B cell (primary cell): ENCODE data around the gene AP3D1.

Source experiments
- EZH2 ChIP-seq: IDR thresholded peaks from 2 replicates; pipeline ENCODE4 v1.6.1; 2012; ENCODE audit warnings: borderline replicate concordance, low read depth, mild to moderate bottlenecking, moderate library complexity, low read length; ENCODE audit not compliant: insufficient read depth, poor library complexity, severe bottlenecking
- TF ChIP-seq, protein P1 (sequence below): fragments of 200-600 bp; IDR thresholded peaks from one replicate; pipeline ENCODE4 v1.8.0; 2022; ENCODE audit warnings: antibody characterized with exemption, mild to moderate bottlenecking

DNA sequence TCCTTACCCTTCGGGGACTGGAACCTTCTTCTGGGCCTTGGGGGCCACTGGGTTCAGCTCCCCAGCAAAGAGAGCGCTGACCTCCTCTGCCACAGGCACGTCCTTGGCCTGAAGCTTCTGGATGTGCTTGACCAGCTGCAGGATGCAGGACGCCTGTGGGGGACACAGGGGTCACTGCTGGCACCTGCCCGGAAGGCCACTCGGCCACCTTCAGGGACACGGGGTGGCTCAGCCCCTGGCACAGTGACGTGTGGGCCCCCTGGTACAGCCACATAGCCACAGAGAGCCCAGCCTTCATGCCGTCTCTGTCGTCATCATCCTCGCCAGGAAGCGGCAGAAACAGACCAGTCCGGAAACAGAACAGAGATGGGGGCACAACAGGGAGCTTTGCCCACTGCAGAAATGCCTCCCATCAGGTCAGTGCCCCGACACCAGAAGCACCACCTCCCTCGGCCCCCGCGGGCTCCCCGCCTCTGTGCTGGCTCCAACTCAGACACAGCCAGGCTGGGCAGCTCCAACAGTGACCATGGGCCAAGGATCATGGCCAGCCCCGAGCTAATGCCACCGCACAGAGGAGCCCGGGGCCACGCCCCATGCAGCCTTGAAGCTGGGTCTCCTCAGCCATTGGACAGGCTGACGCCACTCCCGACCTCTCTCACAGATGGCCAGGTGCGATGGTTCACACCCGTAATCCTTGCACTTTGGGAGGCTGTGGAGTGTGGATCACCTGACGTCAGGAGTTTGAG is 34.0 kb downstream of the AP3D1 start:
- TF ChIP-seq EZH2, result no peak
- TF ChIP-seq, protein P1, sequence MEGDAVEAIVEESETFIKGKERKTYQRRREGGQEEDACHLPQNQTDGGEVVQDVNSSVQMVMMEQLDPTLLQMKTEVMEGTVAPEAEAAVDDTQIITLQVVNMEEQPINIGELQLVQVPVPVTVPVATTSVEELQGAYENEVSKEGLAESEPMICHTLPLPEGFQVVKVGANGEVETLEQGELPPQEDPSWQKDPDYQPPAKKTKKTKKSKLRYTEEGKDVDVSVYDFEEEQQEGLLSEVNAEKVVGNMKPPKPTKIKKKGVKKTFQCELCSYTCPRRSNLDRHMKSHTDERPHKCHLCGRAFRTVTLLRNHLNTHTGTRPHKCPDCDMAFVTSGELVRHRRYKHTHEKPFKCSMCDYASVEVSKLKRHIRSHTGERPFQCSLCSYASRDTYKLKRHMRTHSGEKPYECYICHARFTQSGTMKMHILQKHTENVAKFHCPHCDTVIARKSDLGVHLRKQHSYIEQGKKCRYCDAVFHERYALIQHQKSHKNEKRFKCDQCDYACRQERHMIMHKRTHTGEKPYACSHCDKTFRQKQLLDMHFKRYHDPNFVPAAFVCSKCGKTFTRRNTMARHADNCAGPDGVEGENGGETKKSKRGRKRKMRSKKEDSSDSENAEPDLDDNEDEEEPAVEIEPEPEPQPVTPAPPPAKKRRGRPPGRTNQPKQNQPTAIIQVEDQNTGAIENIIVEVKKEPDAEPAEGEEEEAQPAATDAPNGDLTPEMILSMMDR, result no peak
